CD4-positive, alpha-beta T cell (primary cell): ENCODE results near the gene DUSP14. TPM values are rescaled to one million over a fixed set of nuclear protein-coding genes. Genes with fewer than 3 reads are reported as not detected.
"Not testable (repeated sequence)": the region's sequence is repeated elsewhere in the genome, so short reads cannot be mapped to it uniquely, and the experiment has no call there.

Source experiments
- ATAC-seq: fragments of 200-7000 bp; cut with Tn5 transposase; one replicate; pipeline ENCODE4 v1.10.0; 2022; ENCODE audit warnings: mild to moderate bottlenecking; ENCODE audit not compliant: poor library complexity
- CTCF ChIA-PET: fragments of 350-600 bp; sonication (Branson Sonifier 250); formaldehyde crosslinking; loops from one replicate; lab custom pipeline; 2021; ENCODE audit warnings: antibody characterized with exemption, inconsistent platforms; lab: Charles Lee
- POLR2A ChIA-PET: fragments of 350-600 bp; sonication (Branson Sonifier 250); formaldehyde crosslinking; loops from one replicate; lab custom pipeline; 2021; ENCODE audit warnings: antibody characterized with exemption, inconsistent platforms; lab: Charles Lee
- DNase-seq, 14 experiments: peaks; one replicate each; pipeline ENCODE4 v3.0.0-alpha.2; 2013 to 2020; ENCODE audit warnings: mixed read lengths in 2 of 14
- H3K27ac ChIP-seq, 2 donors: one replicate each; pipeline versions ENCODE4 v1.5.1 to v1.7.0; 2013; ENCODE audit warnings: low read length in 2 of 2, low read depth in 1 of 2, mild to moderate bottlenecking in 1 of 2
- H3K27me3 ChIP-seq, 2 experiments: 1 replicate in 1 of 2; 2 replicates in 1 of 2; pipeline versions ENCODE4 v1.6.1 to v1.7.0; 2013; ENCODE audit warnings: low read length in 2 of 2, control low read depth in 1 of 2, mild to moderate bottlenecking in 1 of 2, moderate library complexity in 1 of 2; ENCODE audit not compliant: insufficient read depth in 2 of 2, control insufficient read depth in 1 of 2
- H3K36me3 ChIP-seq: one replicate; pipeline ENCODE4 v1.6.1; 2013; ENCODE audit warnings: low read length, control low read depth; ENCODE audit not compliant: insufficient read depth
- H3K4me1 ChIP-seq: one replicate; pipeline ENCODE4 v1.6.1; 2013; ENCODE audit warnings: low read length, control low read depth; ENCODE audit not compliant: insufficient read depth
- H3K4me3 ChIP-seq: one replicate; pipeline ENCODE4 v1.5.1; 2013; ENCODE audit warnings: mild to moderate bottlenecking, low read length, moderate library complexity
- H3K9me3 ChIP-seq, 2 experiments: 1 replicate in 1 of 2; 2 replicates in 1 of 2; pipeline versions ENCODE4 v1.6.1 to v1.7.0; 2013; ENCODE audit warnings: low read length in 2 of 2, mild to moderate bottlenecking in 2 of 2, control low read depth in 1 of 2, moderate library complexity in 1 of 2; ENCODE audit not compliant: control insufficient read depth in 1 of 2, insufficient read depth in 1 of 2
- H3K27ac Mint-ChIP-seq: one replicate; pipeline ENCODE4 v1.8.0; 2020; ENCODE audit warnings: mixed read lengths
- H3K27me3 Mint-ChIP-seq: one replicate; pipeline ENCODE4 v1.8.0; 2021; ENCODE audit warnings: mixed read lengths
- H3K36me3 Mint-ChIP-seq: one replicate; pipeline ENCODE4 v1.8.0; 2021; ENCODE audit warnings: low read depth, mixed read lengths
- H3K4me1 Mint-ChIP-seq: one replicate; pipeline ENCODE4 v1.8.0; 2021; ENCODE audit warnings: low read depth, mixed read lengths
- H3K4me3 Mint-ChIP-seq: one replicate; pipeline ENCODE4 v1.8.0; 2020; ENCODE audit warnings: mild to moderate bottlenecking, mixed read lengths
- H3K9me3 Mint-ChIP-seq: one replicate; pipeline ENCODE4 v1.8.0; 2020; ENCODE audit warnings: mixed read lengths
- CTCF ChIP-seq: fragments of 200-600 bp; IDR thresholded peaks from one replicate; pipeline ENCODE4 v1.8.0; 2022; ENCODE audit warnings: antibody characterized with exemption, mild to moderate bottlenecking
- intact Hi-C, 2 experiments: fragments of 100-400 bp; cut with DNase I in 1 of 2; cut with micrococcal nuclease in 1 of 2; formaldehyde crosslinking; loops; one replicate each; pipeline versions ENCODE4 v1.15.1 to v1.9.0; 2023 to 2025; cut with DNase I, micrococcal nuclease
- total RNA-seq, 174 experiments: library from RNA in 2 of 174; stranded (reverse) in 2 of 174; gene quantifications; one replicate each; pipeline ENCODE4 v1.2.3 and lab custom pipeline; 2021 to 2026

The DUSP14 gene
- total RNA-seq, 2 experiments from 2014 or later = 4.4 to 4.9 TPM

GRCh38 chr17:37506678-37507077 lies 17.0 kb downstream of the DUSP14 start:
- Mint-ChIP-seq H3K27me3 (no peaks in the 10 kb centered on the region), H3K27ac (no peak overlapping the region), H3K9me3 (no peaks in the 10 kb centered on the region), H3K36me3 (no peaks in the 10 kb centered on the region), H3K4me1 (peaks cover 14% of the 10 kb centered on the region), H3K4me3 (no peak overlapping the region)
- intact Hi-C loops = no loop called here
- Histone ChIP-seq H3K27me3 (no peaks in the 10 kb centered on the region), H3K4me1 (peaks cover 9% of the 10 kb centered on the region), H3K4me3 (no peak overlapping the region), H3K27ac (no peak overlapping the region), H3K9me3 (no peaks in the 10 kb centered on the region), H3K36me3 (no peaks in the 10 kb centered on the region)
- TF ChIP-seq CTCF = peak; percentile 19
- DNase-seq (peak in 3 of 14 experiments; percentile 9 to 36 (median 20)), ATAC-seq (peak; percentile 73)
- POLR2A ChIA-PET = no interaction called here
- CTCF ChIA-PET = no interaction called here

- Histone ChIP-seq H3K9me3 (no peaks in the 10 kb centered on the region), H3K4me1 (peaks cover 9% of the 10 kb centered on the region), H3K27me3 (no peaks in the 10 kb centered on the region), H3K27ac (no peak overlapping the region), H3K36me3 (peaks cover under 1% of the 10 kb centered on the region), H3K4me3 (no peak overlapping the region)
- no peaks in the 10 kb centered on the region for H3K27me3 Mint-ChIP-seq
- intact Hi-C loops = no loop called here
- TF ChIP-seq CTCF = no peak
- ATAC-seq = no peak
- CTCF ChIA-PET = no interaction called here
- peaks cover 14% of the 10 kb centered on the region for H3K4me1 Mint-ChIP-seq
- H3K27ac Mint-ChIP-seq = no peak overlapping the region
- no peaks in the 10 kb centered on the region for H3K9me3 Mint-ChIP-seq
- DNase-seq = no peak
- H3K36me3 Mint-ChIP-seq = no peaks in the 10 kb centered on the region
- no peak overlapping the region for H3K4me3 Mint-ChIP-seq
- POLR2A ChIA-PET = no interaction called here
These were observed 17.4 kb downstream of the DUSP14 start for GRCh38 chr17:37507111-37507510.

GRCh38 chr17:37510056-37510455 lies 20.4 kb downstream of the DUSP14 start:
- ChIA-PET CTCF (no interaction called here), POLR2A (interaction anchor here (0.9 kb wide), 1 partner anchor 9 kb away, joined by 3 read pairs; no protein-coding TSS in a partner anchor)
- intact Hi-C loops = no loop called here
- no peak for ATAC-seq
- Mint-ChIP-seq H3K36me3 (peaks cover 16% of the 10 kb centered on the region), H3K9me3 (no peaks in the 10 kb centered on the region), H3K4me3 (no peak overlapping the region), H3K4me1 (peaks cover 14% of the 10 kb centered on the region), H3K27ac (peak overlapping the region; percentile 84), H3K27me3 (no peaks in the 10 kb centered on the region)
- DNase-seq = no peak
- H3K27ac ChIP-seq = no peak overlapping the region
- H3K9me3 ChIP-seq = no peaks in the 10 kb centered on the region
- H3K36me3 ChIP-seq = peaks cover 25% of the 10 kb centered on the region
- H3K4me1 ChIP-seq = peaks cover 9% of the 10 kb centered on the region
- H3K27me3 ChIP-seq = no peaks in the 10 kb centered on the region
- TF ChIP-seq CTCF = no peak
- H3K4me3 ChIP-seq = no peak overlapping the region

- H3K9me3 ChIP-seq, POLR2A ChIA-PET, ATAC-seq, H3K27me3 ChIP-seq, H3K4me1 ChIP-seq, H3K27me3 Mint-ChIP-seq, DNase-seq, H3K9me3 Mint-ChIP-seq, H3K4me3 ChIP-seq, H3K4me3 Mint-ChIP-seq, H3K27ac ChIP-seq, intact Hi-C loops, H3K27ac Mint-ChIP-seq: not testable (repeated sequence)
- CTCF ChIA-PET = interaction anchor here (1.0 kb wide), 1 partner anchor 98 kb away, joined by 3 read pairs; the partner anchor contains the start of gene SYNRG
- H3K36me3 ChIP-seq = peaks cover 36% of the 10 kb centered on the region
- H3K4me1 Mint-ChIP-seq = peaks cover 14% of the 10 kb centered on the region
- peaks cover 27% of the 10 kb centered on the region for H3K36me3 Mint-ChIP-seq
These were observed 22.0 kb downstream of the DUSP14 start for GRCh38 chr17:37511642-37512041.
